ENCODE data around the gene TSKS. TPM values are rescaled to one million over a fixed set of nuclear protein-coding genes. Genes with fewer than 3 reads are reported as not detected.
A peak's percentile ranks its signal among the peaks of the same experiment; 100 is the strongest.

TSKS gene
- total and polyA plus RNA-seq, 2 of the 13 experiments (the other 11 are each of a cell fraction or from before 2014, with no cell fraction given), result 0.03 TPM; not detected in 1

- Histone ChIP-seq H3K79me2 (ENCODE audit: insufficient read depth, low read length) (no peaks in the 10 kb centered on the region), H3K27ac (ENCODE audit: extremely low read length, insufficient read depth, low read length) (no peak overlapping the region), H3K9me3 (ENCODE audit: low read length) (no peaks in the 10 kb centered on the region), H3K9ac (ENCODE audit: insufficient read depth, low read depth, low read length) (no peak overlapping the region), H3K4me1 (ENCODE audit: insufficient read depth, low read length) (no peaks in the 10 kb centered on the region), H3K4me2 (ENCODE audit: low read depth, low read length) (no peak overlapping the region), H2AFZ (ENCODE audit: low read length) (no peak overlapping the region), H3K27me3 (ENCODE audit: control insufficient read depth in 1 of 2, insufficient read depth in 2 of 2, low read length in 2 of 2) (no peaks in the 10 kb centered on the region), H3K36me3 (replicated peaks in 1 of 2; ENCODE audit: control insufficient read depth in 1 of 2, insufficient read depth in 2 of 2, low read length in 2 of 2) (peaks cover 10 to 25% of the 10 kb centered on the region in 2 experiments), H3K4me3 (replicated peaks in 1 of 3; ENCODE audit: insufficient read depth in 1 of 3, low read depth in 2 of 3, low read length in 3 of 3) (no peak overlapping the region), H4K20me1 (ENCODE audit: insufficient read depth, low read length) (0 out of 2 replicates have a peak, but pooled peaks cover 2% of the 10 kb centered on the region)
- BruUV-seq (replicated peaks), result no TSS peak
- ChIA-PET POLR2A (no interaction called here), CTCF (ENCODE audit: low intra/inter-chr PET ratio, low total read pairs) (no interaction called here)
- FAIRE-seq (no peak), ATAC-seq (no peak), DNase-seq (ENCODE audit: low spot score) (no peak)
- in situ Hi-C loops (cut with HindIII; ENCODE audit: extremely low pct_ligation_motif_present, low pct_unique_long_range_greater_than_20kb) (no loop called here), intact Hi-C loops (cut with micrococcal nuclease; ENCODE audit: unreplicated experiment) (no loop called here)
- WGBS (ENCODE audit: low lambda C conversion rate), result 96% methylated on average over 26 of the region's 39 CpGs
- TF ChIP-seq RBFOX2 (IDR thresholded peaks at IDR 0.05; ENCODE audit: low read depth, low read length) (peak; percentile 46; the same call in 1 of the 2 replicates), NR2F2 (IDR thresholded peaks at IDR 0.05; ENCODE audit: borderline replicate concordance, low read depth) (no peak)
Observed at GRCh38 chr19:49690079-49690655, 72.9 kb downstream of the TSKS start.

Small RNA genes lying within 50 kb of the gene (microRNA-seq; reads per million reads assigned to microRNA genes)
- 2.6 reads per million, percentile 16 among the genes with 10 or more reads in this experiment for gene MIR6799

Small RNA genes lying within 50 kb of the gene (small RNA-seq; reads per million reads assigned to genes)
- gene MIR6799 (ENCODE audit: insufficient read depth in 2 of 3, insufficient read length in 3 of 3, low read depth in 2 of 3, low replicate concordance in 1 of 3) (0 to 1.9 (median 0.33) reads per million in 3 experiments), gene RNU6-841P (ENCODE audit: insufficient read depth in 2 of 3, insufficient read length in 3 of 3, low read depth in 2 of 3, low replicate concordance in 1 of 3) (0 reads per million in 3 experiments)

Other genes with a start within 250 kb of the TSKS start
- 1.7 and 10.1 TPM in 2 replicates for gene RCN3, start 235.3 kb downstream of the TSKS start, total RNA-seq (2016; rRNA removed; fragmentation: Illumina TruSeq; extraction: Trizol)
- 3.0 and 3.3 TPM in 2 replicates for gene RCN3, start 235.3 kb downstream of the TSKS start, polyA plus RNA-seq (2011; rRNA removed)
- gene NOSIP, start 182.8 kb downstream of the TSKS start, total RNA-seq (2016; rRNA removed; fragmentation: Illumina TruSeq; extraction: Trizol), result 78.0 and 81.4 TPM in 2 replicates
- gene NOSIP, start 182.8 kb downstream of the TSKS start, polyA plus RNA-seq (2011; rRNA removed), result 54.3 and 58.4 TPM in 2 replicates
- 0.51 and 0.82 TPM in 2 replicates for gene PRRG2, start 182.0 kb downstream of the TSKS start, total RNA-seq (2016; rRNA removed; fragmentation: Illumina TruSeq; extraction: Trizol)
- gene PRRG2, start 182.0 kb downstream of the TSKS start, polyA plus RNA-seq (2011; rRNA removed), result 0.64 and 0.66 TPM in 2 replicates
- gene PRR12, start 172.1 kb downstream of the TSKS start, total RNA-seq (2016; rRNA removed; fragmentation: Illumina TruSeq; extraction: Trizol), result 1.5 and 1.6 TPM in 2 replicates
- gene PRR12, start 172.1 kb downstream of the TSKS start, polyA plus RNA-seq (2011; rRNA removed), result 0.62 and 0.74 TPM in 2 replicates
- 0.79 and 1.5 TPM in 2 replicates for gene RRAS, start 123.2 kb downstream of the TSKS start, total RNA-seq (2016; rRNA removed; fragmentation: Illumina TruSeq; extraction: Trizol)
- 12.0 and 13.5 TPM in 2 replicates for gene RRAS, start 123.2 kb downstream of the TSKS start, polyA plus RNA-seq (2011; rRNA removed)
- 4.8 and 6.1 TPM in 2 replicates for gene SCAF1, start 121.1 kb downstream of the TSKS start, total RNA-seq (2016; rRNA removed; fragmentation: Illumina TruSeq; extraction: Trizol)
- 3.3 and 4.3 TPM in 2 replicates for gene SCAF1, start 121.1 kb downstream of the TSKS start, polyA plus RNA-seq (2011; rRNA removed)
- 61.0 and 65.5 TPM in 2 replicates for gene IRF3, start 97.4 kb downstream of the TSKS start, total RNA-seq (2016; rRNA removed; fragmentation: Illumina TruSeq; extraction: Trizol)
- gene IRF3, start 97.4 kb downstream of the TSKS start, polyA plus RNA-seq (2011; rRNA removed), result 61.9 and 66.2 TPM in 2 replicates
- 32.6 and 40.8 TPM in 2 replicates for gene BCL2L12, start 97.4 kb downstream of the TSKS start, total RNA-seq (2016; rRNA removed; fragmentation: Illumina TruSeq; extraction: Trizol)
- 25.9 and 26.8 TPM in 2 replicates for gene BCL2L12, start 97.4 kb downstream of the TSKS start, polyA plus RNA-seq (2011; rRNA removed)
- gene PRMT1, start 86.0 kb downstream of the TSKS start, total RNA-seq (2016; rRNA removed; fragmentation: Illumina TruSeq; extraction: Trizol), result 324 and 372 TPM in 2 replicates
- gene PRMT1, start 86.0 kb downstream of the TSKS start, polyA plus RNA-seq (2011; rRNA removed), result 374 and 400 TPM in 2 replicates
- 1.1 and 2.7 TPM in 2 replicates for gene ADM5, start 73.7 kb downstream of the TSKS start, total RNA-seq (2016; rRNA removed; fragmentation: Illumina TruSeq; extraction: Trizol)
- gene ADM5, start 73.7 kb downstream of the TSKS start, polyA plus RNA-seq (2011; rRNA removed), result 4.1 and 4.7 TPM in 2 replicates
- gene CPT1C, start 72.2 kb downstream of the TSKS start, total RNA-seq (2016; rRNA removed; fragmentation: Illumina TruSeq; extraction: Trizol), result not detected in 2 replicates
- 0.07 and 0.18 TPM in 2 replicates for gene CPT1C, start 72.2 kb downstream of the TSKS start, polyA plus RNA-seq (2011; rRNA removed)
- 21.8 and 22.7 TPM in 2 replicates for gene AP2A1, start 3.7 kb upstream of the TSKS start, total RNA-seq (2016; rRNA removed; fragmentation: Illumina TruSeq; extraction: Trizol)
- 39.7 and 49.9 TPM in 2 replicates for gene AP2A1, start 3.7 kb upstream of the TSKS start, polyA plus RNA-seq (2011; rRNA removed)
- not detected in 2 replicates for gene FUZ, start 50.0 kb upstream of the TSKS start, total RNA-seq (2016; rRNA removed; fragmentation: Illumina TruSeq; extraction: Trizol)
- gene FUZ, start 50.0 kb upstream of the TSKS start, polyA plus RNA-seq (2011; rRNA removed), result 0.07 and 0.08 TPM in 2 replicates
- gene MED25, start 55.0 kb upstream of the TSKS start, total RNA-seq (2016; rRNA removed; fragmentation: Illumina TruSeq; extraction: Trizol), result 11.1 and 11.3 TPM in 2 replicates
- 13.3 and 15.1 TPM in 2 replicates for gene MED25, start 55.0 kb upstream of the TSKS start, polyA plus RNA-seq (2011; rRNA removed)
- gene PTOV1, start 87.9 kb upstream of the TSKS start, total RNA-seq (2016; rRNA removed; fragmentation: Illumina TruSeq; extraction: Trizol), result 59.4 and 68.5 TPM in 2 replicates
- 63.5 and 77.7 TPM in 2 replicates for gene PTOV1, start 87.9 kb upstream of the TSKS start, polyA plus RNA-seq (2011; rRNA removed)
- gene PNKP, start 104.3 kb upstream of the TSKS start, total RNA-seq (2016; rRNA removed; fragmentation: Illumina TruSeq; extraction: Trizol), result 12.5 and 27.1 TPM in 2 replicates
- gene PNKP, start 104.3 kb upstream of the TSKS start, polyA plus RNA-seq (2011; rRNA removed), result 12.7 and 17.0 TPM in 2 replicates
- gene AKT1S1, start 114.0 kb upstream of the TSKS start, total RNA-seq (2016; rRNA removed; fragmentation: Illumina TruSeq; extraction: Trizol), result 10.9 and 13.5 TPM in 2 replicates
- gene AKT1S1, start 114.0 kb upstream of the TSKS start, polyA plus RNA-seq (2011; rRNA removed), result 27.8 and 30.0 TPM in 2 replicates
- gene TBC1D17, start 114.4 kb upstream of the TSKS start, total RNA-seq (2016; rRNA removed; fragmentation: Illumina TruSeq; extraction: Trizol), result 3.6 and 9.7 TPM in 2 replicates
- gene TBC1D17, start 114.4 kb upstream of the TSKS start, polyA plus RNA-seq (2011; rRNA removed), result 16.9 and 21.6 TPM in 2 replicates
- gene IL4I1, start 133.6 kb upstream of the TSKS start, total RNA-seq (2016; rRNA removed; fragmentation: Illumina TruSeq; extraction: Trizol), result not detected in 2 replicates
- gene IL4I1, start 133.6 kb upstream of the TSKS start, polyA plus RNA-seq (2011; rRNA removed), result not detected in 2 replicates
- gene ATF5, start 165.9 kb upstream of the TSKS start, total RNA-seq (2016; rRNA removed; fragmentation: Illumina TruSeq; extraction: Trizol), result 9.7 and 10.3 TPM in 2 replicates
- 4.9 and 5.2 TPM in 2 replicates for gene ATF5, start 165.9 kb upstream of the TSKS start, polyA plus RNA-seq (2011; rRNA removed)
- 41.5 and 42.1 TPM in 2 replicates for gene NUP62, start 166.2 kb upstream of the TSKS start, total RNA-seq (2016; rRNA removed; fragmentation: Illumina TruSeq; extraction: Trizol)
- 15.4 and 16.5 TPM in 2 replicates for gene NUP62, start 166.2 kb upstream of the TSKS start, polyA plus RNA-seq (2011; rRNA removed)
- gene SIGLEC11, start 197.9 kb upstream of the TSKS start, total RNA-seq (2016; rRNA removed; fragmentation: Illumina TruSeq; extraction: Trizol), result not detected in 2 replicates
- not detected in 2 replicates for gene SIGLEC11, start 197.9 kb upstream of the TSKS start, polyA plus RNA-seq (2011; rRNA removed)